ENCODE measurements around the gene MC1R.
A peak's percentile ranks its signal among the peaks of the same experiment; 100 is the strongest.

GRCh38 chr16:89873109-89873971 lies 45.3 kb upstream of the MC1R start, which contains the start of gene TCF25:
- TF ChIP-seq ZBTB43 (CRISPR knock-in tag; IDR thresholded peaks at IDR 0.05) = no peak
- TF ChIP-seq CTCF (IDR thresholded peaks at IDR 0.05) = no peak
- TF ChIP-seq SMAD4 (CRISPR knock-in tag; IDR thresholded peaks at IDR 0.05) = no peak
- TF ChIP-seq JUN (CRISPR knock-in tag; IDR thresholded peaks at IDR 0.05) = 0 out of 2 replicates have a peak, but pooled peaks have one; percentile 14
- peak; percentile 24; the same call in 1 of the 2 replicates for TF ChIP-seq ZNF232 (CRISPR knock-in tag; IDR thresholded peaks at IDR 0.05)

Data from WTC11 (cell line).